SK-N-SH treated with all-trans-retinoic acid at 6 μM for 48 hours (cell line): ENCODE data around the gene DUSP7.

Experiments used
- ATAC-seq: fragments of 200-7000 bp; cut with Tn5 transposase; 3 replicates; pipeline ENCODE4 v1.9.1; 2020; ENCODE audit warnings: mild to moderate bottlenecking, moderate library complexity
- ARNTL ChIP-seq: fragments of 450-650 bp; formaldehyde crosslinking; IDR thresholded peaks from 2 replicates; pipeline ENCODE4 v1.5.0; 2020; ENCODE audit warnings: low read depth, mild to moderate bottlenecking, moderate library complexity, borderline replicate concordance
- BACH2 ChIP-seq: fragments of 250-450 bp; sonication (Bioruptor Pico); IDR thresholded peaks from 2 replicates; pipeline ENCODE4 v1.9.0; 2021; ENCODE audit warnings: mild to moderate bottlenecking, borderline replicate concordance
- CSDC2 ChIP-seq: fragments of 250-450 bp; sonication (Bioruptor Pico); IDR thresholded peaks from 2 replicates; pipeline ENCODE4 v1.5.0; 2020; ENCODE audit warnings: mild to moderate bottlenecking, moderate library complexity
- ESRRG ChIP-seq: fragments of 250-450 bp; sonication (Bioruptor Pico); IDR thresholded peaks from 2 replicates; pipeline ENCODE4 v1.6.1; 2021; ENCODE audit warnings: mild to moderate bottlenecking
- GLIS3 ChIP-seq: fragments of 250-450 bp; sonication (Bioruptor Pico); IDR thresholded peaks from 2 replicates; pipeline ENCODE4 v1.5.0; 2020; ENCODE audit warnings: mild to moderate bottlenecking, moderate library complexity
- ISL1 ChIP-seq: fragments of 250-450 bp; sonication (Bioruptor Pico); IDR thresholded peaks from 2 replicates; pipeline ENCODE4 v2.1.2; 2022; ENCODE audit warnings: mild to moderate bottlenecking, moderate library complexity
- OSR1 ChIP-seq: fragments of 250-450 bp; sonication (Bioruptor Pico); IDR thresholded peaks from 2 replicates; pipeline ENCODE4 v1.8.0; 2022; ENCODE audit warnings: moderate library complexity, mild to moderate bottlenecking, inconsistent platforms
- POU6F1 ChIP-seq: fragments of 250-450 bp; sonication (Bioruptor Pico); IDR thresholded peaks from 2 replicates; pipeline ENCODE4 v1.8.0; 2021; ENCODE audit warnings: low read depth, mild to moderate bottlenecking, moderate library complexity, borderline replicate concordance
- PPARA ChIP-seq: fragments of 250-450 bp; sonication (Bioruptor Pico); IDR thresholded peaks from 2 replicates; pipeline ENCODE4 v1.5.0; 2020; ENCODE audit warnings: mild to moderate bottlenecking, borderline replicate concordance
- RARB ChIP-seq: fragments of 250-450 bp; sonication (Bioruptor Pico); IDR thresholded peaks from 2 replicates; pipeline ENCODE4 v1.8.0; 2021; ENCODE audit warnings: mild to moderate bottlenecking, moderate library complexity
- SNAI2 ChIP-seq: fragments of 250-450 bp; sonication (Bioruptor Pico); IDR thresholded peaks from 2 replicates; pipeline ENCODE4 v1.5.0; 2020; ENCODE audit warnings: mild to moderate bottlenecking, moderate library complexity
- TCF4 ChIP-seq: fragments of 250-450 bp; sonication (Bioruptor Pico); IDR thresholded peaks from 2 replicates; pipeline ENCODE4 v1.8.0; 2021; ENCODE audit warnings: mild to moderate bottlenecking, moderate library complexity, borderline replicate concordance
- TOX ChIP-seq: fragments of 250-450 bp; sonication (Bioruptor Pico); IDR thresholded peaks from 2 replicates; pipeline ENCODE4 v1.8.0; 2021; ENCODE audit warnings: mild to moderate bottlenecking, moderate library complexity, borderline replicate concordance
- ZC3H10 ChIP-seq: fragments of 250-450 bp; sonication (Bioruptor Pico); IDR thresholded peaks from 2 replicates; pipeline ENCODE4 v1.5.1; 2021; ENCODE audit warnings: mild to moderate bottlenecking, moderate library complexity
- ZFP3 ChIP-seq: fragments of 250-450 bp; sonication (Bioruptor Pico); IDR thresholded peaks from 2 replicates; pipeline ENCODE4 v1.5.0; 2020; ENCODE audit warnings: mild to moderate bottlenecking, moderate library complexity
- ZFP30 ChIP-seq: fragments of 450-650 bp; formaldehyde crosslinking; IDR thresholded peaks from 2 replicates; pipeline ENCODE4 v1.5.0; 2022; ENCODE audit warnings: mild to moderate bottlenecking, moderate library complexity
- ZNF565 ChIP-seq: fragments of 450-650 bp; formaldehyde crosslinking; conservative IDR thresholded peaks from 2 replicates; pipeline ENCODE4 v1.5.0; 2020; ENCODE audit warnings: low read depth, mild to moderate bottlenecking, moderate library complexity
- ZNF70 ChIP-seq: fragments of 450-650 bp; formaldehyde crosslinking; IDR thresholded peaks from 2 replicates; pipeline ENCODE4 v1.5.0; 2020; ENCODE audit warnings: mild to moderate bottlenecking, moderate library complexity
- ZNF8 ChIP-seq: fragments of 450-650 bp; formaldehyde crosslinking; IDR thresholded peaks from 2 replicates; pipeline ENCODE4 v1.5.0; 2020; ENCODE audit warnings: mild to moderate bottlenecking, moderate library complexity
- TF ChIP-seq, protein P1 (sequence below): fragments of 250-450 bp; sonication (Bioruptor Pico); IDR thresholded peaks from 2 replicates; pipeline ENCODE4 v1.5.1; 2020; ENCODE audit warnings: low read depth, mild to moderate bottlenecking, moderate library complexity
- TF ChIP-seq, protein P2 (sequence below): fragments of 250-450 bp; sonication (Bioruptor Pico); IDR thresholded peaks from 2 replicates; pipeline ENCODE4 v1.5.0; 2020; ENCODE audit warnings: mild to moderate bottlenecking, moderate library complexity
- TF ChIP-seq, protein P3 (sequence below): fragments of 250-450 bp; sonication (Bioruptor Pico); IDR thresholded peaks from 2 replicates; pipeline ENCODE4 v1.8.0; 2020; ENCODE audit warnings: mild to moderate bottlenecking, moderate library complexity, borderline replicate concordance

Gene DUSP7

DNA sequence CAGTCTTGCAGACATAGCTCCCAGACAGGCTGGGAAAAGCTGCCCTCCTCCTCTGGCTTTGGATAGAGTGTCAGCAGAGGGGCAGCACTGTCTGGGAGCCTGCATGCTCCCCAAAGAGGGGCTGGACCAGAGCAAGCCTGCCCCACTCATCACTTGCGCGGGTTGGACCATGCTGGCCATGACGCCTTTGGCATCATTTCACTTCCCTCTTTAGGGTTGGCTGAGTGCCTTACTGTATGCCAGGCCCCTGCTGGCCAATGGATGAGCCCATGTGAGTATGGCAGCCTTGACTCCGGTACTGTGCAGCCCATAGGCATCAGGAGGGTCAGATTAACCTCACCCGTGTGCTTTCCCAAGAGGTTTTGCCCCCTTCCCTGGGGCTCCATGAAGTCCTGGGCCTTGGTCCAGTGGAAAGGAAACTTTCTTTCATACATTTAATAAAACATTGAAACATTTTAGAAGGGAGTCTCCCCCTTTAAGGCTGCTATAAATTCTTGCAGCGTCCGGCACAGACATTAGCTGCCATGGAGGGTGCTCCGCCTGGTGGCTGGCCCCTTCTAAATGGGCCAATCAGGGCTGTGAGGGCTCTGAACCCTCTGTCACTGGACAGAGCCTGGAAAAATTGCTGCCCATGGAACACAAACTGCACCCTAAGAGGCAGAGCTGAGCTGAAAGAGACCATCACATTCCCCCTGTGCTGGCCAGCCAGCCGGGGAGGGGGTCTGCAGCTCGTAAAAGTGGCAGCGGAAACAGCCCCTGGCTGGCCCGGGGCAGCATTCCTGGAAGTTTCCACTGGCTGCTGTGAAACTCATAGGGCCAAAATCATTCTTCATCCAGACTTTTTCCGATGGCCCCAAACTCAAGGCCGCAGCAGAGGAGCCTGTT is 20.8 kb upstream of the DUSP7 start:
- TF ChIP-seq CSDC2 (CRISPR knock-in tag): no peak
- TF ChIP-seq ZNF565 (CRISPR knock-in tag): no peak
- TF ChIP-seq PPARA: no peak
- TF ChIP-seq RARB (CRISPR knock-in tag): no peak
- TF ChIP-seq OSR1 (CRISPR knock-in tag): no peak
- TF ChIP-seq POU6F1 (CRISPR knock-in tag): no peak
- TF ChIP-seq, protein P1, sequence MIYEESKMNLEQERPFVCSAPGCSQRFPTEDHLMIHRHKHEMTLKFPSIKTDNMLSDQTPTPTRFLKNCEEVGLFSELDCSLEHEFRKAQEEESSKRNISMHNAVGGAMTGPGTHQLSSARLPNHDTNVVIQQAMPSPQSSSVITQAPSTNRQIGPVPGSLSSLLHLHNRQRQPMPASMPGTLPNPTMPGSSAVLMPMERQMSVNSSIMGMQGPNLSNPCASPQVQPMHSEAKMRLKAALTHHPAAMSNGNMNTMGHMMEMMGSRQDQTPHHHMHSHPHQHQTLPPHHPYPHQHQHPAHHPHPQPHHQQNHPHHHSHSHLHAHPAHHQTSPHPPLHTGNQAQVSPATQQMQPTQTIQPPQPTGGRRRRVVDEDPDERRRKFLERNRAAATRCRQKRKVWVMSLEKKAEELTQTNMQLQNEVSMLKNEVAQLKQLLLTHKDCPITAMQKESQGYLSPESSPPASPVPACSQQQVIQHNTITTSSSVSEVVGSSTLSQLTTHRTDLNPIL (CRISPR knock-in tag): no peak
- TF ChIP-seq ZNF8: no peak
- TF ChIP-seq ARNTL: no peak
- TF ChIP-seq ISL1 (CRISPR knock-in tag): no peak
- no peak for TF ChIP-seq ESRRG
- TF ChIP-seq ZFP3 (CRISPR knock-in tag): no peak
- no peak for TF ChIP-seq ZNF70 (CRISPR knock-in tag)
- no peak for TF ChIP-seq ZFP30 (CRISPR knock-in tag)
- TF ChIP-seq, protein P2, sequence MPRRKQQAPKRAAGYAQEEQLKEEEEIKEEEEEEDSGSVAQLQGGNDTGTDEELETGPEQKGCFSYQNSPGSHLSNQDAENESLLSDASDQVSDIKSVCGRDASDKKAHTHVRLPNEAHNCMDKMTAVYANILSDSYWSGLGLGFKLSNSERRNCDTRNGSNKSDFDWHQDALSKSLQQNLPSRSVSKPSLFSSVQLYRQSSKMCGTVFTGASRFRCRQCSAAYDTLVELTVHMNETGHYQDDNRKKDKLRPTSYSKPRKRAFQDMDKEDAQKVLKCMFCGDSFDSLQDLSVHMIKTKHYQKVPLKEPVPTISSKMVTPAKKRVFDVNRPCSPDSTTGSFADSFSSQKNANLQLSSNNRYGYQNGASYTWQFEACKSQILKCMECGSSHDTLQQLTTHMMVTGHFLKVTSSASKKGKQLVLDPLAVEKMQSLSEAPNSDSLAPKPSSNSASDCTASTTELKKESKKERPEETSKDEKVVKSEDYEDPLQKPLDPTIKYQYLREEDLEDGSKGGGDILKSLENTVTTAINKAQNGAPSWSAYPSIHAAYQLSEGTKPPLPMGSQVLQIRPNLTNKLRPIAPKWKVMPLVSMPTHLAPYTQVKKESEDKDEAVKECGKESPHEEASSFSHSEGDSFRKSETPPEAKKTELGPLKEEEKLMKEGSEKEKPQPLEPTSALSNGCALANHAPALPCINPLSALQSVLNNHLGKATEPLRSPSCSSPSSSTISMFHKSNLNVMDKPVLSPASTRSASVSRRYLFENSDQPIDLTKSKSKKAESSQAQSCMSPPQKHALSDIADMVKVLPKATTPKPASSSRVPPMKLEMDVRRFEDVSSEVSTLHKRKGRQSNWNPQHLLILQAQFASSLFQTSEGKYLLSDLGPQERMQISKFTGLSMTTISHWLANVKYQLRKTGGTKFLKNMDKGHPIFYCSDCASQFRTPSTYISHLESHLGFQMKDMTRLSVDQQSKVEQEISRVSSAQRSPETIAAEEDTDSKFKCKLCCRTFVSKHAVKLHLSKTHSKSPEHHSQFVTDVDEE (CRISPR knock-in tag): no peak
- no peak for TF ChIP-seq ZC3H10 (CRISPR knock-in tag)
- TF ChIP-seq GLIS3 (CRISPR knock-in tag): no peak
- TF ChIP-seq, protein P3, sequence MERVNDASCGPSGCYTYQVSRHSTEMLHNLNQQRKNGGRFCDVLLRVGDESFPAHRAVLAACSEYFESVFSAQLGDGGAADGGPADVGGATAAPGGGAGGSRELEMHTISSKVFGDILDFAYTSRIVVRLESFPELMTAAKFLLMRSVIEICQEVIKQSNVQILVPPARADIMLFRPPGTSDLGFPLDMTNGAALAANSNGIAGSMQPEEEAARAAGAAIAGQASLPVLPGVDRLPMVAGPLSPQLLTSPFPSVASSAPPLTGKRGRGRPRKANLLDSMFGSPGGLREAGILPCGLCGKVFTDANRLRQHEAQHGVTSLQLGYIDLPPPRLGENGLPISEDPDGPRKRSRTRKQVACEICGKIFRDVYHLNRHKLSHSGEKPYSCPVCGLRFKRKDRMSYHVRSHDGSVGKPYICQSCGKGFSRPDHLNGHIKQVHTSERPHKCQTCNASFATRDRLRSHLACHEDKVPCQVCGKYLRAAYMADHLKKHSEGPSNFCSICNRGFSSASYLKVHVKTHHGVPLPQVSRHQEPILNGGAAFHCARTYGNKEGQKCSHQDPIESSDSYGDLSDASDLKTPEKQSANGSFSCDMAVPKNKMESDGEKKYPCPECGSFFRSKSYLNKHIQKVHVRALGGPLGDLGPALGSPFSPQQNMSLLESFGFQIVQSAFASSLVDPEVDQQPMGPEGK (CRISPR knock-in tag): no peak
- TF ChIP-seq TCF4: no peak
- no peak for TF ChIP-seq BACH2 (CRISPR knock-in tag)
- TF ChIP-seq, all 23 proteins: peak for 0
- no peak for ATAC-seq

DNA sequence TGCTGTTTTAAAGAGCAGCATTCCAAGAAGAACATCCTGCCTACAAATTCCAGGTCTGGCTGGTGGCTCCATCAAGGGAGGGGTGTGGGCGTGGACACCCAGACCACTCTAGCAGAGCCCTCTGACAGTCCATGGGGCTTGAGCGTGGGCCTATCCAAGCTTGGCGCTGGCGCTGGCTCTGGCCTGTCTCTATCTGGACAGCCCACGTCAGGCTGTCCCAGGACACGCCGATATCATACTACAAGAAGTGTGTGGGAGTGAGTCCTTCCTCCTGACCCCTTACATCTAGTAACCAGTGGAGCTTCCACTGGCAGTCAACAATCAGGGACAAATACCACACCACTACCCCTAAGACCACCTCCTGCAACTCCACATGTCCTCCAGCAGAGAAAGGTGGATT is 17.1 kb upstream of the DUSP7 start:
- ATAC-seq: no peak
- no peak for TF ChIP-seq SNAI2 (CRISPR knock-in tag)
- no peak for TF ChIP-seq ARNTL
- no peak for TF ChIP-seq TOX (CRISPR knock-in tag)
- TF ChIP-seq POU6F1 (CRISPR knock-in tag): no peak
- TF ChIP-seq BACH2 (CRISPR knock-in tag): no peak
- no peak for TF ChIP-seq ZNF70 (CRISPR knock-in tag)
- TF ChIP-seq PPARA: no peak
- TF ChIP-seq ZNF8: no peak
- TF ChIP-seq, protein P3 (CRISPR knock-in tag): no peak
- no peak for TF ChIP-seq GLIS3 (CRISPR knock-in tag)
- TF ChIP-seq, protein P1 (CRISPR knock-in tag): no peak
- TF ChIP-seq ISL1 (CRISPR knock-in tag): no peak
- TF ChIP-seq TCF4: no peak
- TF ChIP-seq ZFP30 (CRISPR knock-in tag): no peak
- TF ChIP-seq RARB (CRISPR knock-in tag): no peak
- TF ChIP-seq OSR1 (CRISPR knock-in tag): no peak
- no peak for TF ChIP-seq ZFP3 (CRISPR knock-in tag)
- no peak for TF ChIP-seq ESRRG
